Neuronal stem cell (in vitro differentiated cells): ENCODE results near the gene SLC22A31.
A peak's percentile ranks its signal among the peaks of the same experiment; 100 is the strongest.

Experiments
- DNase-seq: peaks from one replicate; pipeline ENCODE4 v3.0.0-alpha.2; 2013; ENCODE audit warnings: low spot score
- H2AFZ ChIP-seq: one replicate; pipeline ENCODE4 v1.6.1; 2013; ENCODE audit warnings: mild to moderate bottlenecking, low read length, inconsistent platforms
- H2AK5ac ChIP-seq: 2 replicates; pipeline ENCODE4 v1.6.1; 2013; ENCODE audit warnings: low read depth, mild to moderate bottlenecking, inconsistent platforms, low read length, moderate library complexity, mixed read lengths
- H2BK120ac ChIP-seq: 2 replicates; pipeline ENCODE4 v1.6.1; 2013; ENCODE audit warnings: low read depth, mild to moderate bottlenecking, inconsistent platforms, low read length, moderate library complexity, mixed read lengths
- H2BK12ac ChIP-seq: one replicate; pipeline ENCODE4 v1.6.1; 2013; ENCODE audit warnings: low read length, inconsistent platforms
- H2BK15ac ChIP-seq: 2 replicates; pipeline ENCODE4 v1.6.1; 2013; ENCODE audit warnings: mild to moderate bottlenecking, low read length, inconsistent platforms, mixed read lengths
- H2BK5ac ChIP-seq: one replicate; pipeline ENCODE4 v1.6.1; 2013; ENCODE audit warnings: inconsistent platforms, mild to moderate bottlenecking, low read length, moderate library complexity
- H3K14ac ChIP-seq: one replicate; pipeline ENCODE4 v1.6.1; 2013; ENCODE audit warnings: low read length, inconsistent platforms
- H3K18ac ChIP-seq: 2 replicates; pipeline ENCODE4 v1.6.1; 2013; ENCODE audit warnings: low read length, inconsistent platforms
- H3K23ac ChIP-seq: 2 replicates; pipeline ENCODE4 v1.6.1; 2013; ENCODE audit warnings: low read depth, mild to moderate bottlenecking, mixed read lengths, low read length, inconsistent platforms; ENCODE audit not compliant: poor library complexity
- H3K27ac ChIP-seq: replicated peaks from 3 replicates; pipeline ENCODE4 v1.5.1; 2013; ENCODE audit warnings: low read length, inconsistent platforms
- H3K27me3 ChIP-seq, 3 experiments: 2 replicates each; pipeline ENCODE4 v1.6.1; 2013; ENCODE audit warnings: low read length in 3 of 3, mild to moderate bottlenecking in 2 of 3, inconsistent platforms in 1 of 3, low read depth in 1 of 3, mixed read lengths in 1 of 3, moderate library complexity in 1 of 3; ENCODE audit not compliant: control insufficient read depth in 3 of 3, insufficient read depth in 3 of 3
- H3K36me3 ChIP-seq, 2 donors: replicated peaks in 1 of 2; 2 replicates each; pipeline ENCODE4 v1.6.1; 2013; ENCODE audit warnings: low read length in 2 of 2; ENCODE audit not compliant: control insufficient read depth in 2 of 2, insufficient read depth in 2 of 2
- H3K4ac ChIP-seq: 2 replicates; pipeline ENCODE4 v1.6.1; 2013; ENCODE audit warnings: inconsistent platforms, mild to moderate bottlenecking, low read length, moderate library complexity
- H3K4me1 ChIP-seq, 2 donors: 1 replicate in 1 of 2; 2 replicates in 1 of 2; pipeline ENCODE4 v1.6.1; 2013; ENCODE audit warnings: low read length in 2 of 2, low read depth in 1 of 2; ENCODE audit not compliant: control insufficient read depth in 2 of 2, insufficient read depth in 1 of 2
- H3K4me2 ChIP-seq: one replicate; pipeline ENCODE4 v1.6.1; 2013; ENCODE audit warnings: mild to moderate bottlenecking, low read length, inconsistent platforms; ENCODE audit not compliant: insufficient read depth, poor library complexity, severe bottlenecking
- H3K4me3 ChIP-seq, 2 donors: 2 replicates each; pipeline ENCODE4 v1.5.1; 2013; ENCODE audit warnings: low read length in 2 of 2, mild to moderate bottlenecking in 2 of 2, inconsistent platforms in 1 of 2, moderate library complexity in 1 of 2
- H3K79me1 ChIP-seq: one replicate; pipeline ENCODE4 v1.6.1; 2013; ENCODE audit warnings: low read depth, mild to moderate bottlenecking, inconsistent platforms, low read length, moderate library complexity
- H3K9ac ChIP-seq: one replicate; pipeline ENCODE4 v1.6.1; 2013; ENCODE audit warnings: mild to moderate bottlenecking, low read depth, low read length, inconsistent platforms; ENCODE audit not compliant: poor library complexity
- H3K9me3 ChIP-seq, 2 donors: replicated peaks in 1 of 2; 2 replicates each; pipeline versions ENCODE3 to v1.6.1; 2013; ENCODE audit warnings: low read length in 2 of 2, mild to moderate bottlenecking in 2 of 2, inconsistent platforms in 1 of 2, low read depth in 1 of 2, mixed read lengths in 1 of 2, moderate library complexity in 1 of 2; ENCODE audit not compliant: control insufficient read depth in 2 of 2, insufficient read depth in 1 of 2
- H4K8ac ChIP-seq: one replicate; pipeline ENCODE4 v1.6.1; 2013; ENCODE audit warnings: low read depth, mild to moderate bottlenecking, inconsistent platforms, low read length, moderate library complexity
- H4K91ac ChIP-seq: one replicate; pipeline ENCODE4 v1.6.1; 2013; ENCODE audit warnings: low read length, low read depth, mild to moderate bottlenecking, inconsistent platforms; ENCODE audit not compliant: poor library complexity
- WGBS, 2 donors: extraction: QIAGEN DNeasy Blood & Tissue Kit; methylation state at CpG; one replicate each; pipeline ENCODE4 v1.1.7; 2013; ENCODE audit warnings: missing lambda C conversion rate in 2 of 2, mixed read lengths in 1 of 2; ENCODE audit not compliant: insufficient read length in 2 of 2, insufficient replicate concordance in 1 of 2; ENCODE audit errors: extremely low coverage in 2 of 2; 5-methylcytosine and 5-hydroxymethylcytosine counted together

Gene SLC22A31

GRCh38 chr16:89171216-89172170, 28.8 kb downstream of the SLC22A31 start, which contains the start of gene CDH15:
Gene CDH15 (plus strand): TSS chr16:89171748. CDS start chr16:89171832, 84 bp downstream.
- peak within 1 kb of the TSS; percentile 62 for H3K4me2 ChIP-seq
- no peaks in the 10 kb centered on the region for H3K79me1 ChIP-seq
- no peak within 1 kb of the TSS for H3K4ac ChIP-seq
- peak within 1 kb of the TSS; percentile 87 for H2BK5ac ChIP-seq
- H3K27ac ChIP-seq = no peak within 1 kb of the TSS
- peak within 1 kb of the TSS; percentile 43 for H4K91ac ChIP-seq
- H2AFZ ChIP-seq = peak within 1 kb of the TSS; percentile 57
- H3K14ac ChIP-seq = no peak within 1 kb of the TSS
- H3K36me3 ChIP-seq = no peaks in the 10 kb centered on the region
- peak within 1 kb of the TSS; percentile 89 for H3K18ac ChIP-seq
- peak; percentile 95 for DNase-seq
- H3K27me3 ChIP-seq = peaks cover 2 to 79% (median 16%) of the 10 kb centered on the region in 3 experiments
- peak within 1 kb of the TSS; percentile 99 for H2BK12ac ChIP-seq
- peak within 1 kb of the TSS; percentile 93 for H3K23ac ChIP-seq
- H2AK5ac ChIP-seq = peak within 1 kb of the TSS; percentile 99
- peak within 1 kb of the TSS; percentile 81 for H2BK15ac ChIP-seq
- H3K4me1 ChIP-seq = peaks cover 22 to 28% of the 10 kb centered on the region in 2 donors
- peak within 1 kb of the TSS; percentile 86 for H3K9ac ChIP-seq
- H4K8ac ChIP-seq = peak within 1 kb of the TSS; percentile 86
- H2BK120ac ChIP-seq = peak within 1 kb of the TSS; percentile 47
- no peaks in the 10 kb centered on the region for H3K9me3 ChIP-seq
- peak within 1 kb of the TSS in 1 of 2 donors; percentile 49 for H3K4me3 ChIP-seq
- no CpG with 5 or more reads among the region's 74 CpGs for WGBS, 2 donors

GRCh38 chr16:89170346-89171215, 29.8 kb downstream of the SLC22A31 start:
- H3K27ac ChIP-seq = no peak overlapping the region
- peak overlapping the region; percentile 43 for H4K91ac ChIP-seq
- peak overlapping the region; percentile 93 for H3K23ac ChIP-seq
- H3K36me3 ChIP-seq = no peaks in the 10 kb centered on the region
- no peak overlapping the region for H3K4ac ChIP-seq
- peak overlapping the region; percentile 89 for H3K18ac ChIP-seq
- peak overlapping the region; percentile 81 for H2BK15ac ChIP-seq
- H3K4me1 ChIP-seq = peaks cover 23 to 28% of the 10 kb centered on the region in 2 donors
- H3K9ac ChIP-seq = peak overlapping the region; percentile 86
- H3K4me3 ChIP-seq = peak overlapping the region in 1 of 2 donors; percentile 49
- peak overlapping the region; percentile 62 for H3K4me2 ChIP-seq
- H4K8ac ChIP-seq = peak overlapping the region; percentile 86
- no peaks in the 10 kb centered on the region for H3K9me3 ChIP-seq
- H3K79me1 ChIP-seq = no peaks in the 10 kb centered on the region
- peak overlapping the region; percentile 47 for H2BK120ac ChIP-seq
- H2AK5ac ChIP-seq = peak overlapping the region; percentile 99
- no peak for DNase-seq
- WGBS, 2 donors = no CpG with 5 or more reads among the region's 34 CpGs
- peak overlapping the region; percentile 39 for H2BK5ac ChIP-seq
- no peak overlapping the region for H2AFZ ChIP-seq
- H2BK12ac ChIP-seq = peak overlapping the region; percentile 99
- peak overlapping the region; percentile 71 for H3K14ac ChIP-seq
- H3K27me3 ChIP-seq = peaks cover 2 to 70% (median 16%) of the 10 kb centered on the region in 3 experiments

GRCh38 chr16:89169778-89170177, 30.6 kb downstream of the SLC22A31 start:
- Histone ChIP-seq H3K36me3 (no peaks in the 10 kb centered on the region), H3K27ac (no peak overlapping the region), H3K18ac (peak overlapping the region; percentile 51), H4K8ac (peak overlapping the region; percentile 50), H3K27me3 (peaks cover 2 to 62% (median 16%) of the 10 kb centered on the region in 3 experiments), H2BK12ac (no peak overlapping the region), H2AFZ (no peak overlapping the region), H2BK5ac (no peak overlapping the region), H3K9ac (no peak overlapping the region), H2BK15ac (no peak overlapping the region), H3K4ac (no peak overlapping the region), H3K79me1 (no peaks in the 10 kb centered on the region), H3K9me3 (no peaks in the 10 kb centered on the region), H3K4me2 (no peak overlapping the region), H3K23ac (no peak overlapping the region), H2BK120ac (no peak overlapping the region), H4K91ac (no peak overlapping the region), H2AK5ac (peak overlapping the region; percentile 89), H3K14ac (peak overlapping the region; percentile 82), H3K4me1 (peaks cover 29% of the 10 kb centered on the region in 2 donors), H3K4me3 (no peak overlapping the region)
- no CpG with 5 or more reads among the region's 14 CpGs for WGBS, 2 donors
- DNase-seq = no peak
